HepG2 (cell line): Measurements from ENCODE around the gene LYST. TPM values are rescaled to one million over a fixed set of nuclear protein-coding genes. Genes with fewer than 3 reads are reported as not detected.

Source experiments
- ATAC-seq: fragments of 200-7000 bp; cut with Tn5 transposase; 3 replicates; pipeline ENCODE4 v1.9.1; 2020; ENCODE audit warnings: mild to moderate bottlenecking, moderate library complexity
- BruUV-seq: library from RNA; stranded (reverse); fragments of 400-500 nt; replicated peaks from 2 replicates; lab custom pipeline; 2021; lab: Mats Ljungman, UMichigan
- CTCF ChIA-PET: fragments of 300-600 bp; formaldehyde crosslinking; extraction: SDS; loops from one replicate; lab custom pipeline; 2021; ENCODE audit warnings: low total read pairs, inconsistent platforms, low intra/inter-chr PET ratio; lab: Yijun Ruan, JAX
- POLR2A ChIA-PET: fragments of 350-600 bp; sonication (Branson Sonifier 250); formaldehyde crosslinking; loops from one replicate; lab custom pipeline; 2020; ENCODE audit warnings: antibody characterized with exemption, inconsistent platforms; lab: Yijun Ruan, JAX
- DNase-seq: peaks from one replicate; pipeline ENCODE4 v3.0.0-alpha.2; 2015; ENCODE audit warnings: low spot score
- FAIRE-seq: peaks from 3 replicates; lab custom pipeline; 2011; peaks lifted over from hg19 to GRCh38; lab: Jason Lieb, UNC
- H2AFZ ChIP-seq: one replicate; pipeline ENCODE4 v1.6.1; 2011; ENCODE audit warnings: low read length, inconsistent platforms
- H3K27ac ChIP-seq: fragments of 300-600 bp; 3 replicates; pipeline ENCODE4 v1.8.0; 2011; ENCODE audit warnings: mixed run types, mild to moderate bottlenecking, mixed read lengths, low read length, inconsistent platforms; ENCODE audit not compliant: insufficient read depth; ENCODE audit errors: extremely low read length
- H3K27me3 ChIP-seq, 2 experiments: fragments of 200-600 bp in 1 of 2; 2 replicates in 1 of 2; 3 replicates in 1 of 2; pipeline versions ENCODE4 v1.6.0 to v1.8.0; 2011; ENCODE audit warnings: low read length in 2 of 2, mild to moderate bottlenecking in 2 of 2, moderate library complexity in 2 of 2, inconsistent platforms in 1 of 2; ENCODE audit not compliant: insufficient read depth in 2 of 2, control insufficient read depth in 1 of 2
- H3K36me3 ChIP-seq, 2 experiments: fragments of 200-600 bp in 1 of 2; replicated peaks in 1 of 2; 2 replicates in 1 of 2; 3 replicates in 1 of 2; pipeline versions ENCODE4 v1.5.1 to v1.8.0; 2011; ENCODE audit warnings: low read length in 2 of 2, inconsistent platforms in 1 of 2; ENCODE audit not compliant: insufficient read depth in 2 of 2, control insufficient read depth in 1 of 2
- H3K4me1 ChIP-seq: 2 replicates; pipeline ENCODE4 v1.5.1; 2012; ENCODE audit warnings: low read length, inconsistent platforms; ENCODE audit not compliant: insufficient read depth
- H3K4me2 ChIP-seq: 2 replicates; pipeline ENCODE4 v1.6.0; 2011; ENCODE audit warnings: low read depth, low read length, inconsistent platforms
- H3K4me3 ChIP-seq, 3 experiments: fragments of 200-600 bp in 1 of 3; sonication (generic), shearing (Covaris generic) in 1 of 3; replicated peaks in 1 of 3; 2 replicates each; pipeline ENCODE4 v1.5.1; 2011 to 2016; ENCODE audit warnings: low read length in 3 of 3, inconsistent platforms in 2 of 3, low read depth in 2 of 3, mild to moderate bottlenecking in 2 of 3, control low read depth in 1 of 3, mixed read lengths in 1 of 3; ENCODE audit not compliant: insufficient read depth in 1 of 3
- H3K79me2 ChIP-seq: one replicate; pipeline ENCODE4 v1.6.1; 2011; ENCODE audit warnings: low read length, inconsistent platforms; ENCODE audit not compliant: insufficient read depth
- H3K9ac ChIP-seq: 2 replicates; pipeline ENCODE4 v1.6.0; 2011; ENCODE audit warnings: mild to moderate bottlenecking, low read depth, low read length, inconsistent platforms; ENCODE audit not compliant: insufficient read depth
- H3K9me3 ChIP-seq: 2 replicates; pipeline ENCODE4 v1.5.1; 2012; ENCODE audit warnings: mild to moderate bottlenecking, low read length
- H4K20me1 ChIP-seq: 2 replicates; pipeline ENCODE4 v1.6.0; 2011; ENCODE audit warnings: inconsistent platforms, mild to moderate bottlenecking, low read length, moderate library complexity; ENCODE audit not compliant: insufficient read depth
- CEBPB ChIP-seq: IDR thresholded peaks from 2 replicates; pipeline ENCODE4 v1.6.1; 2011; ENCODE audit warnings: low read depth, low read length, improper control_type of control experiment, borderline replicate concordance
- CHD2 ChIP-seq: IDR thresholded peaks from 2 replicates; pipeline ENCODE4 v1.6.1; 2011; ENCODE audit warnings: low read depth, low read length, improper control_type of control experiment
- ELF3 ChIP-seq: IDR thresholded peaks from 2 replicates; pipeline ENCODE4 v1.6.1; 2016; ENCODE audit warnings: missing genetic modification reagents, missing compliant biosample characterization
- FOSL2 ChIP-seq: sonication (generic); formaldehyde crosslinking; IDR thresholded peaks from 2 replicates; pipeline ENCODE4 v1.4.0; 2020; ENCODE audit warnings: missing genetic modification reagents
- KLF12 ChIP-seq: sonication (generic); formaldehyde crosslinking; IDR thresholded peaks from 2 replicates; pipeline ENCODE4 v1.4.0; 2020; ENCODE audit warnings: missing genetic modification reagents, borderline replicate concordance
- MXI1 ChIP-seq: IDR thresholded peaks from 3 replicates; pipeline ENCODE4 v1.6.1; 2012; ENCODE audit warnings: low read depth, low read length, inconsistent platforms, borderline replicate concordance
- NFE2 ChIP-seq: sonication (generic); formaldehyde crosslinking; IDR thresholded peaks from 2 replicates; pipeline ENCODE4 v1.4.0; 2020; ENCODE audit warnings: missing genetic modification reagents
- NFKB2 ChIP-seq: sonication (generic); formaldehyde crosslinking; IDR thresholded peaks from 2 replicates; pipeline ENCODE4 v1.4.0; 2020; ENCODE audit warnings: missing genetic modification reagents, borderline replicate concordance
- NONO ChIP-seq, 2 experiments: fragments of 450-650 bp in 1 of 2; sonication (generic) in 1 of 2; formaldehyde crosslinking in 1 of 2; IDR thresholded peaks in 1 of 2; conservative IDR thresholded peaks in 1 of 2; 2 replicates each; pipeline versions ENCODE4 v1.6.1 to v1.8.0; 2017 to 2022; ENCODE audit warnings: mild to moderate bottlenecking in 1 of 2, missing genetic modification reagents in 1 of 2, moderate library complexity in 1 of 2
- NPAS2 ChIP-seq: sonication (generic); formaldehyde crosslinking; IDR thresholded peaks from 2 replicates; pipeline ENCODE4 v1.8.0; 2022; ENCODE audit warnings: mild to moderate bottlenecking, missing genetic modification reagents, borderline replicate concordance
- STAT5B ChIP-seq: sonication (generic); formaldehyde crosslinking; IDR thresholded peaks from 2 replicates; pipeline ENCODE4 v1.4.0; 2020; ENCODE audit warnings: missing genetic modification reagents
- TEAD3 ChIP-seq: optimal IDR thresholded peaks from 2 replicates; pipeline ENCODE3; 2016; ENCODE audit warnings: borderline replicate concordance
- XBP1 ChIP-seq: sonication (generic); formaldehyde crosslinking; IDR thresholded peaks from 2 replicates; pipeline ENCODE4 v1.5.0; 2020; ENCODE audit warnings: missing genetic modification reagents
- ZNF224 ChIP-seq: sonication (generic); formaldehyde crosslinking; IDR thresholded peaks from 2 replicates; pipeline ENCODE4 v1.5.0; 2020; ENCODE audit warnings: mild to moderate bottlenecking, missing genetic modification reagents
- ZNF30 ChIP-seq: sonication (generic); formaldehyde crosslinking; IDR thresholded peaks from 2 replicates; pipeline ENCODE4 v1.5.0; 2020; ENCODE audit warnings: mild to moderate bottlenecking, missing genetic modification reagents
- ZNF44 ChIP-seq: sonication (generic); formaldehyde crosslinking; IDR thresholded peaks from 2 replicates; pipeline ENCODE4 v1.5.1; 2020; ENCODE audit warnings: mild to moderate bottlenecking, missing genetic modification reagents
- ZNF501 ChIP-seq: sonication (generic); formaldehyde crosslinking; IDR thresholded peaks from 2 replicates; pipeline ENCODE4 v1.5.1; 2020; ENCODE audit warnings: mild to moderate bottlenecking, moderate library complexity, missing genetic modification reagents
- ZNF564 ChIP-seq: sonication (generic); formaldehyde crosslinking; IDR thresholded peaks from 2 replicates; pipeline ENCODE4 v1.8.1; 2023; ENCODE audit warnings: mild to moderate bottlenecking, missing genetic modification reagents
- ZNF776 ChIP-seq: sonication (generic); formaldehyde crosslinking; IDR thresholded peaks from 2 replicates; pipeline ENCODE4 v1.4.0; 2020; ENCODE audit warnings: mild to moderate bottlenecking, missing genetic modification reagents
- ZNF841 ChIP-seq: sonication (generic); formaldehyde crosslinking; IDR thresholded peaks from 2 replicates; pipeline ENCODE4 v1.8.1; 2023; ENCODE audit warnings: missing genetic modification reagents, borderline replicate concordance
- WGBS: methylation state at CpG from one replicate; pipeline ENCODE4 v1.1.6; 2017; ENCODE audit warnings: low lambda C conversion rate; 5-methylcytosine and 5-hydroxymethylcytosine counted together
- in situ Hi-C: cut with HindIII; loops from 2 replicates; pipeline ENCODE4 v1.10.0; 2017; ENCODE audit warnings: low pct_unique_long_range_greater_than_20kb; ENCODE audit not compliant: extremely low pct_ligation_motif_present
- intact Hi-C: fragments of 100-400 bp; cut with micrococcal nuclease; formaldehyde crosslinking; loops from one replicate; pipeline ENCODE4 v1.10.0; 2022; ENCODE audit not compliant: unreplicated experiment
- polyA plus RNA-seq, 8 experiments: library from polyadenylated mRNA; depleted of rRNA in 3 of 8; stranded (reverse) in 7 of 8; unstranded in 1 of 8; fragments of >200 nt; fragmentation: Illumina TruSeq in 4 of 8; extraction: Trizol in 4 of 8; gene quantifications; 2 replicates each; pipeline versions ENCODE4 v1.2.1 to v1.2.3, GENCODE V29; 2011 to 2016; ENCODE audit warnings: low read depth in 4 of 8, missing spikeins in 1 of 8, mixed read lengths in 1 of 8; ENCODE audit not compliant: insufficient read depth in 1 of 8
- total RNA-seq, 5 experiments: library from RNA; depleted of rRNA; stranded (reverse); fragments of >200 nt; fragmentation: Illumina TruSeq; extraction: Trizol; gene quantifications; 2 replicates each; pipeline ENCODE4 v1.2.3, GENCODE V29; 2016; ENCODE audit warnings: low read depth in 1 of 5

Gene LYST
- total and polyA plus RNA-seq, 2 of the 13 experiments (the other 11 are each of a cell fraction or from before 2014, with no cell fraction given) = 0.91 to 2.5 TPM

DNA sequence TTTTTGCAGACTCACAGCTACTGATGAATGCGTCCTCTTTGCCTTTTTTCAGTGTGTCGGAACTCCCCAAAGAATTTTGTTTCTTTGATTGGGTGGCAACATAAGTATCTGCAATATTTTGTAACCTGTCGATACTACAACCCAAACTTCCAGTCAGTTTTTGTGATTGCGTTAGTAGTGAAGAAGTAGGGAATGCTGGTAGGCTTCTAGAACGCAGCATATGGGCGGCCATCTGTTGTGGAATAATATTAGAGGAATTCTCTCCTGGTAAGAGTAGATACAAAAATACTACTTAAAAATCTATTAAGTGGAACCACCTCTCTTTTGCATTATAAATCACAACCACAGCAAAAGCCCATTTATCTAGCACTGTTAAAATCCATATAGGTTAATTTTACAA is 107.4 kb downstream of the LYST start:
- Histone ChIP-seq H3K79me2 (no peaks in the 10 kb centered on the region), H3K36me3 (no peaks in the 10 kb centered on the region), H3K9me3 (no peaks in the 10 kb centered on the region), H2AFZ (no peak overlapping the region), H3K27ac (no peak overlapping the region), H4K20me1 (no peaks in the 10 kb centered on the region), H3K4me3 (no peak overlapping the region), H3K9ac (no peak overlapping the region), H3K27me3 (no peaks in the 10 kb centered on the region), H3K4me2 (no peak overlapping the region), H3K4me1 (no peaks in the 10 kb centered on the region)
- in situ Hi-C loops (no loop called here), intact Hi-C loops (no loop called here)
- BruUV-seq = no TSS peak
- TF ChIP-seq ZNF44 (CRISPR knock-in tag) (no peak), ZNF30 (no peak), FOSL2 (CRISPR knock-in tag) (no peak), NONO (IDR thresholded peaks at IDR 0.05) (no peak), NONO (CRISPR knock-in tag; conservative IDR thresholded peaks at IDR 0.05) (no peak), NFE2 (CRISPR knock-in tag) (no peak)
- ATAC-seq (no peak), DNase-seq (no peak), FAIRE-seq (no peak)
- 98% methylated on average over 6 of the region's 6 CpGs for WGBS
- POLR2A ChIA-PET = no interaction called here
- CTCF ChIA-PET = no interaction called here

DNA sequence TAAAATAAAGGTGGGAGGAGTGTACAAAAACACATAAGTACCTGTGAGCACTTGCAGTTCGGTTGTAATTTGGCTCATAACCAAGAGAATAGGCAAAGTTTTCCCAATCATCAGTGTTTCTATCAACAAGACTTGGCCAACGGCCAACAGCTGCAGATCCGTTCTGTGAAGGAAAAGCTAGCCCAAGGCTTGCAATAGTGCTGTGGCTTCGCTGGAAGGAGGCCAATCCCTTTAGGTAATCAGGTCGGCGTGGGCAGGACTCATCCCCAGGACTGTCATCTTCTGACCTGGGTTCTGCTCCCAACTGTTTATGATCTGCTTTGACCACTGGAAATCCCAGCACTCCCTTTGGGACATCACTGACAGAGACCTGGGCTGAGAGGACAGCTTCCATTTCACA is 107.8 kb downstream of the LYST start:
- Histone ChIP-seq H3K9me3 (no peaks in the 10 kb centered on the region), H3K36me3 (no peaks in the 10 kb centered on the region), H3K4me2 (no peak overlapping the region), H3K4me1 (no peaks in the 10 kb centered on the region), H3K27me3 (no peaks in the 10 kb centered on the region), H4K20me1 (no peaks in the 10 kb centered on the region), H3K9ac (no peak overlapping the region), H3K79me2 (no peaks in the 10 kb centered on the region), H3K4me3 (no peak overlapping the region), H2AFZ (no peak overlapping the region), H3K27ac (no peak overlapping the region)
- TF ChIP-seq MXI1 (no peak), NPAS2 (CRISPR knock-in tag) (no peak), XBP1 (CRISPR knock-in tag) (no peak), ZNF776 (no peak), ZNF224 (CRISPR knock-in tag) (no peak), ELF3 (CRISPR knock-in tag) (no peak), ZNF501 (CRISPR knock-in tag) (no peak), CEBPB (no peak), NFKB2 (CRISPR knock-in tag) (no peak), ZNF841 (no peak), CHD2 (no peak), KLF12 (CRISPR knock-in tag) (no peak), TEAD3 (CRISPR knock-in tag) (no peak), ZNF564 (no peak), STAT5B (CRISPR knock-in tag) (no peak)
- intact Hi-C loops = no loop called here
- ChIA-PET CTCF (no interaction called here), POLR2A (no interaction called here)
- no peak for DNase-seq
- FAIRE-seq = no peak
- in situ Hi-C loops = no loop called here
- 83% methylated on average over 3 of the region's 6 CpGs for WGBS
- ATAC-seq = no peak
- BruUV-seq = no TSS peak
